ENCODE data around the gene RBM6. TPM values are rescaled to one million over a fixed set of nuclear protein-coding genes. Genes with fewer than 3 reads are reported as not detected.
"Not testable (repeated sequence)": the region's sequence is repeated elsewhere in the genome, so short reads cannot be mapped to it uniquely, and the experiment has no call there.

RBM6 gene
- total and polyA plus RNA-seq, 2 experiments from 2014 or later: 31.8 to 53.7 TPM

- Histone ChIP-seq H3K79me2 (ENCODE audit: insufficient read depth) (peaks cover 39% of the 10 kb centered on the region; the same call in 1 of the 2 replicates), H3F3A (ENCODE audit: insufficient read depth) (0 out of 2 replicates have a peak, but pooled peaks cover 8% of the 10 kb centered on the region), H3K36me3 (ENCODE audit: low read depth) (no peaks in the 10 kb centered on the region), H3K9ac (peak within 1 kb of the TSS; percentile 80), H3K9me2 (ENCODE audit: insufficient read depth) (no peaks in the 10 kb centered on the region), H3K4me2 (ENCODE audit: unreplicated experiment) (peak within 1 kb of the TSS; percentile 87), H2AFZ (peak within 1 kb of the TSS; percentile 92), H3K4me1 (ENCODE audit: insufficient read depth) (peaks cover 11% of the 10 kb centered on the region), H3K4me3 (peak within 1 kb of the TSS; percentile 84), H3K27ac (peak within 1 kb of the TSS; percentile 86), H4K20me1 (ENCODE audit: insufficient read depth) (no peaks in the 10 kb centered on the region), H3K9me3 (ENCODE audit: low read depth) (no peaks in the 10 kb centered on the region), H3K27me3 (replicated peaks; ENCODE audit: insufficient read depth) (no peaks in the 10 kb centered on the region)
- peak; percentile 96 for DNase-seq
- no peak for TF ChIP-seq EZH2 (IDR thresholded peaks at IDR 0.05; ENCODE audit: insufficient read depth, poor library complexity, severe bottlenecking)
- 1 to 2% methylated on average over 51 to 52 of the region's 56 CpGs for WGBS, 2 experiments (ENCODE audit: low coverage in 1 of 2, low lambda C conversion rate in 2 of 2, missing lambda C conversion rate in 2 of 2)
- in situ Hi-C loops (cut with MboI): no loop called here
Measured at GRCh38 chr3:49929291-49930167, 10.4 kb upstream of the RBM6 start, which contains the start of gene MON1A. Gene MON1A, minus strand, starts transcription at chr3:49929811. Its CDS starts 16,465 bp downstream, at chr3:49913346.

- in situ Hi-C loops (cut with MboI): no loop called here
- peak overlapping the region; percentile 84 for H3K4me3 ChIP-seq
- peak overlapping the region; percentile 92 for H2AFZ ChIP-seq
- no peaks in the 10 kb centered on the region for H3K9me2 ChIP-seq (ENCODE audit: insufficient read depth)
- no peaks in the 10 kb centered on the region for H3K36me3 ChIP-seq (ENCODE audit: low read depth)
- no peaks in the 10 kb centered on the region for H3K27me3 ChIP-seq (replicated peaks; ENCODE audit: insufficient read depth)
- H3K4me2 ChIP-seq (ENCODE audit: unreplicated experiment): peak overlapping the region; percentile 87
- H3K79me2 ChIP-seq (ENCODE audit: insufficient read depth): peaks cover 38% of the 10 kb centered on the region; the same call in 1 of the 2 replicates
- DNase-seq: peak; percentile 69
- H4K20me1 ChIP-seq (ENCODE audit: insufficient read depth): no peaks in the 10 kb centered on the region
- H3K4me1 ChIP-seq (ENCODE audit: insufficient read depth): peaks cover 11% of the 10 kb centered on the region
- TF ChIP-seq EZH2phosphoT487 (IDR thresholded peaks at IDR 0.05; ENCODE audit: insufficient read depth, low read depth) (no peak), EZH2 (IDR thresholded peaks at IDR 0.05; ENCODE audit: insufficient read depth, poor library complexity, severe bottlenecking) (no peak)
- H3K9ac ChIP-seq: peak overlapping the region; percentile 80
- 0 out of 2 replicates have a peak, but pooled peaks cover 8% of the 10 kb centered on the region for H3F3A ChIP-seq (ENCODE audit: insufficient read depth)
- H3K27ac ChIP-seq: peak overlapping the region; percentile 86
- H3K9me3 ChIP-seq (ENCODE audit: low read depth): no peaks in the 10 kb centered on the region
- 14 to 17% methylated on average over 16 of the region's 16 CpGs for WGBS, 2 experiments (ENCODE audit: low coverage in 1 of 2, low lambda C conversion rate in 2 of 2, missing lambda C conversion rate in 2 of 2)
Measured at GRCh38 chr3:49930168-49930690, 9.7 kb upstream of the RBM6 start.

GRCh38 chr3:49930922-49931321 is 9.0 kb upstream of the RBM6 start:
- H3K9me2 ChIP-seq (ENCODE audit: insufficient read depth): no peaks in the 10 kb centered on the region
- TF ChIP-seq EZH2 (IDR thresholded peaks at IDR 0.05; ENCODE audit: insufficient read depth, poor library complexity, severe bottlenecking) (no peak), EZH2phosphoT487 (IDR thresholded peaks at IDR 0.05; ENCODE audit: insufficient read depth, low read depth) (no peak)
- peaks cover 11% of the 10 kb centered on the region for H3K4me1 ChIP-seq (ENCODE audit: insufficient read depth)
- no peaks in the 10 kb centered on the region for H3K9me3 ChIP-seq (ENCODE audit: low read depth)
- no peak overlapping the region for H3K9ac ChIP-seq
- 94 to 96% methylated on average over 1 of the region's 1 CpG for WGBS, 2 experiments (ENCODE audit: low coverage in 1 of 2, low lambda C conversion rate in 2 of 2, missing lambda C conversion rate in 2 of 2)
- no peaks in the 10 kb centered on the region for H4K20me1 ChIP-seq (ENCODE audit: insufficient read depth)
- H3K27ac ChIP-seq: no peak overlapping the region
- in situ Hi-C loops (cut with MboI): no loop called here
- H3K4me3 ChIP-seq: no peak overlapping the region
- H3K79me2 ChIP-seq (ENCODE audit: insufficient read depth): peaks cover 31% of the 10 kb centered on the region; the same call in 1 of the 2 replicates
- peak overlapping the region; percentile 92 for H2AFZ ChIP-seq
- H3K4me2 ChIP-seq (ENCODE audit: unreplicated experiment): no peak overlapping the region
- no peaks in the 10 kb centered on the region for H3K27me3 ChIP-seq (replicated peaks; ENCODE audit: insufficient read depth)
- DNase-seq: no peak
- H3K36me3 ChIP-seq (ENCODE audit: low read depth): no peaks in the 10 kb centered on the region
- 0 out of 2 replicates have a peak, but pooled peaks cover 8% of the 10 kb centered on the region for H3F3A ChIP-seq (ENCODE audit: insufficient read depth)

GRCh38 chr3:49932281-49932680 is 7.7 kb upstream of the RBM6 start:
- H3K27me3 ChIP-seq (replicated peaks; ENCODE audit: insufficient read depth); DNase-seq; in situ Hi-C loops (cut with MboI); H3K9me2 ChIP-seq (ENCODE audit: insufficient read depth); H4K20me1 ChIP-seq (ENCODE audit: insufficient read depth); H3K27ac ChIP-seq; H3K9me3 ChIP-seq (ENCODE audit: low read depth); H3F3A ChIP-seq (ENCODE audit: insufficient read depth); H2AFZ ChIP-seq; H3K36me3 ChIP-seq (ENCODE audit: low read depth); H3K4me2 ChIP-seq (ENCODE audit: unreplicated experiment); H3K9ac ChIP-seq; H3K4me3 ChIP-seq: not testable (repeated sequence)
- Histone ChIP-seq H3K79me2 (ENCODE audit: insufficient read depth) (peaks cover 21% of the 10 kb centered on the region; the same call in 1 of the 2 replicates), H3K4me1 (ENCODE audit: insufficient read depth) (peaks cover 11% of the 10 kb centered on the region)
- 90 to 92% methylated on average over 15 of the region's 15 CpGs for WGBS, 2 experiments (ENCODE audit: low coverage in 1 of 2, low lambda C conversion rate in 2 of 2, missing lambda C conversion rate in 2 of 2)

Measured in GM23248 (cell line).